Measurements from ENCODE around the gene DGCR6.

GRCh38 chr22:18954990-18955571 lies 49.0 kb downstream of the DGCR6 start:
- TF ChIP-seq CEBPB (IDR thresholded peaks at IDR 0.05; ENCODE audit: borderline replicate concordance in 1 of 2, low read depth in 2 of 2, low read length in 2 of 2) (no peak), GABPA (IDR thresholded peaks at IDR 0.05; ENCODE audit: low read depth) (no peak), E2F4 (IDR thresholded peaks at IDR 0.05; ENCODE audit: low read depth, low read length) (no peak), RAD21 (IDR thresholded peaks at IDR 0.05; ENCODE audit: insufficient read depth, low read depth, low read length) (no peak), TCF12 (IDR thresholded peaks at IDR 0.05; ENCODE audit: low read depth, low read length) (no peak), SIN3A (IDR thresholded peaks at IDR 0.05; ENCODE audit: low read depth, low read length) (no peak), POLR2A (IDR thresholded peaks at IDR 0.05; ENCODE audit: low read depth, low read length) (no peak), CTCF (IDR thresholded peaks at IDR 0.05 in 2 of 3, conservative IDR thresholded peaks at IDR 0.05 in 1 of 3; ENCODE audit: control insufficient read depth in 2 of 3, extremely low read depth in 1 of 3, insufficient read depth in 1 of 3, low read depth in 3 of 3, low read length in 3 of 3) (no peak), PBX3 (IDR thresholded peaks at IDR 0.05; ENCODE audit: insufficient replicate concordance, low read depth, low read length) (no peak), NRF1 (conservative IDR thresholded peaks at IDR 0.05; ENCODE audit: low read depth, low read length) (no peak), EZH2 (IDR thresholded peaks at IDR 0.05; ENCODE audit: borderline replicate concordance, control insufficient read depth, low read depth, low read length) (no peak)
